ENCODE results near the gene SUGCT.
"Not testable (repeated sequence)": the region's sequence is repeated elsewhere in the genome, so short reads cannot be mapped to it uniquely, and the experiment has no call there.

SUGCT gene

GRCh38 chr7:40139891-40140290 lies 5.1 kb downstream of the SUGCT start:
- not testable (repeated sequence) for DNase-seq (ENCODE audit: low read depth)

- not testable (repeated sequence) for DNase-seq (ENCODE audit: low read depth)
These were observed 7.1 kb downstream of the SUGCT start for GRCh38 chr7:40141916-40142315.

GRCh38 chr7:40145596-40146130 lies 10.9 kb downstream of the SUGCT start:
- DNase-seq (ENCODE audit: low read depth): not testable (repeated sequence)

DNA sequence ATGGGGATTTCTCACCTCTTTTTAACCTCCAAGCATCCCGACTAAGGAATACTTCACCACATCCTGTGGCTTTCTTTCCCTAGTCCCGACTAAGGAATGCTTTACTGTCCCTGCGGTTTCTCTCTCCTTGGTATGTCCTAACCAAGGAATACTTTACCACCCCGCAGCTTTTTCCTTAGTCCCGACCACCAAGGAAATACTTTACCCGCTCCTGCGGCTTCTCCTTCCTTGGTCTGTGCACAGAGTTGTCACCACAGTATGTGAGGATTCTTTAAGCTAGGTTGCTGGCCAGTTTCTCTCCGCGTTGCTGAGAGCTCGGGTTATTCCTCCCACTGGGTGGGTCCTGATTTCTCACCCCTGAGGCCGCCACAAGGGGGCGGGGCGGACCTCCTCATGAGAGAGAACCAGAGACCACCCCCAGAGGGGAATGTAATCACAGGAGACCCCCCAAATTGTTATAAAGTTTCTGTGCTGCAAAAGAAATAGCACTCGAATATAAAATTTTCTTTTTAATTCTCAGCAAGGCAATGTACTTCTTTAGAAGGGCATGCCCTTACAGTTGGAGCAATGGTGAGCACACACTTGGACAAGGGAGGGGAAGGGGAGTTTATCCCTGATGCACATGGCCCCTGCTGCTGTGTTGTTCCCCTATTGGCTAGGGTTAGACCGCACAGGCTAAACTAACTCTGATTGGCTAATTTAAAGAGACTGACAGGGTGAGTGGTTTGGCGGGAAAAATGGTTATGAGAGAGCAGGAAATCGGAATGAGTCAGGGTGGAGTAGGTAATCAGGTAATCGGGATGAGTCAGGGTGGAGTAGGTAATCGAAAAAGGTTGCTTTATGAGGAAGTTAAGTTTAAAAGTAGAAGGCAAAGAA lies 12.8 kb downstream of the SUGCT start:
- no peak for DNase-seq (ENCODE audit: low read depth)

- DNase-seq (ENCODE audit: low read depth): not testable (repeated sequence)
These were observed 13.4 kb downstream of the SUGCT start for GRCh38 chr7:40148247-40148580.

DNA sequence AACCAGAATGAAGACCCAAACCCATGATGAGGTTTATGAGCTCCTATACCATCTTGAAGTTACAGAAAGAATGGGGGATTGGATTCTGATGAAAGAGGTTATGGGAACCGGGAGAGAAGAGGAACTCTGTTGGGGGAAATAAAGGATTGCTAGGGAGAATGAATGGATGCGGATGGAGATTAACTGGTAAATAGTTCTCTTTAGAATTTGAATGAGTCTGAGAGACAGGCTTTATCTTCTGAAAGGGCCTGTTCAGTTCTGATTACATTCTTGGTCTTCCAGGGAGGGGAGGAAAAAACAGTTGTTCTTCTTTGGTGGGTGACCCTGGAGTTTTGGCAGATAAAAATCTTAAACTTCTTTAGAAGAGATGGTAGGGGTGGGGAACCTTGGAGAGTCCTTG lies 13.9 kb downstream of the SUGCT start:
- DNase-seq (ENCODE audit: low read depth): no peak

- no peak for DNase-seq (ENCODE audit: low read depth)
These were observed 16.7 kb downstream of the SUGCT start for GRCh38 chr7:40151504-40151903.

DNA sequence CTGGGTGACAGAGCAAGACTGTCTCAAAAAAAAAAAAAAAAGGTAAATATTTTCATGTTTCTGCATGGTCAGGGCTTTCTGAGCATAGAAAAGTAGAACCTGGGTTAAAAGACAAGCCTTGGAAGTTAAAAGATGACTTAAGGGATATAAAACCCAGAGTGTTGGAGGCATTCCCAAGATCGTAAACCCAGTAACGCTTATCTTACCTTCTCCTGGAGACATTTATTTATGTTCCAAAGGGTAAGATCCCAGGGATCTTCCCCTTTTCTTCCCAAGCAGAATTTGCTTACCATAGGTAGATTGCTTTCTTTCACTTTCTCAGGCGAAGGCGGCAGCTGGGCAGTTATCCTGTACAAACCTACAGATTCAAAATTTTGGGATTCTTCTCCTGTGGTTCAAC lies 22.2 kb downstream of the SUGCT start:
- DNase-seq (ENCODE audit: low read depth): no peak

- DNase-seq (ENCODE audit: low read depth): no peak
These were observed 27.7 kb downstream of the SUGCT start for GRCh38 chr7:40162516-40162915.

- no peak for DNase-seq (ENCODE audit: low read depth)
These were observed 30.4 kb downstream of the SUGCT start for GRCh38 chr7:40165216-40165615.

- DNase-seq (ENCODE audit: low read depth): no peak
These were observed 32.5 kb downstream of the SUGCT start for GRCh38 chr7:40167291-40167690.

- DNase-seq (ENCODE audit: low read depth): not testable (repeated sequence)
These were observed 33.5 kb downstream of the SUGCT start for GRCh38 chr7:40168266-40168665.

- DNase-seq (ENCODE audit: low read depth): not testable (repeated sequence)
These were observed 38.3 kb downstream of the SUGCT start for GRCh38 chr7:40173121-40173520.

DNA sequence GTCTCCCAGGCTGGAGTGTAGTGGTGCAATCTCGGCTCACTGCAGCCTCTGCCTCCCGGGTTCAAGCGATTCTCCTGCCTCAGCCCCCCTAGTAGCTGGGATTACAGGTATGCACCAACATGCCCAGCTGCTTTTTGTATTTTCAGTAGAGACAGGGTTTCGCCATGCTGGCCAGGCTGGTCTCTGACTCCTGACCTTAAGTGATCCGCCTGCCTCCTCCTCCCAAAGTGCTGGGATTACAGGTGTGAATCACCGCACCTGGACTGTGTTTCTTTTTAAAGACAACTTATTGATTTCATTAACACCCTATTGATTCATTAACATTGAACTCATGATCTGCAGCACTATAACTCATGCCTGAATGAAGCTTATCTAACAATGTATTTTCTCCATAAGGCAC lies 40.5 kb downstream of the SUGCT start:
- DNase-seq (ENCODE audit: low read depth): not testable (repeated sequence)

GRCh38 chr7:40175725-40176510 lies 41.1 kb downstream of the SUGCT start:
- DNase-seq (ENCODE audit: low read depth): no peak

DNA sequence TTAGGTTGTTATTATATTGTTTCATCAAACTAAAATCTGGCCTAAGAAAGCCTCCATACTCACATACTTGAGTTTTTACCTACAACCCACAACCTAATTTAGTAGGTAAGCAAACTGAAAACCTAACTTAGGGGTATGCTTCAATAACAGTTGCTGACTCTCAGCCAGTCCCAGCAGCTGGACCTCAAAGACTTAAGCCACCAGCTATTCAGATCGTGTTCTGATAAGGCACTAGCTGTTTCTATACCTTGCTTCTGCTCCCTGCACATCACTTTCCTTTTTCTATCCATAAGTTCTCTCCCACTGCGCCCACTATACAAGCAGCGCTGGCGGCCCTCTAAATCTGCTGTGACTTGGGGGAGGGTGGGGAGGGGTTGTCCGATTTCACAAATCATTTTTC lies 42.3 kb downstream of the SUGCT start:
- DNase-seq (ENCODE audit: low read depth): no peak

DNA sequence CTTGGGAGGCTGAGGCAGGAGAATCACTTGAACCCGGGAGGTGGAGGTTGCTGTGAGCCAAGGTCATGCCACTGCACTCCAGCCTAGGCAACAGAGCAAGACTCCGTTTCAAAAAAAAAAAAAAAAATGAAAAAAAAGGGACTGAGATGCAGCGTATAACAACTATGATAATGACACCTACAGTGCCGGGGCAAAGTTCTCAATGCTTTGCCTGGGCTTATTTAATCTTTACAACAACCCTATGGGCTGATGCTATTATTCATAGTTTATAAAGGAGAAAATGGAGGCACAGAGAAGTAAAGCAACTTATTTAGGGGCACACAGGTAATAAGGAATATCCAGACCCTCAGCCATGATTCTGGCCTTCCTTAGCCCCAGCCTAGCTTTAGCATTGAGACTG lies 47.6 kb downstream of the SUGCT start:
- DNase-seq (ENCODE audit: low read depth): no peak

DNA sequence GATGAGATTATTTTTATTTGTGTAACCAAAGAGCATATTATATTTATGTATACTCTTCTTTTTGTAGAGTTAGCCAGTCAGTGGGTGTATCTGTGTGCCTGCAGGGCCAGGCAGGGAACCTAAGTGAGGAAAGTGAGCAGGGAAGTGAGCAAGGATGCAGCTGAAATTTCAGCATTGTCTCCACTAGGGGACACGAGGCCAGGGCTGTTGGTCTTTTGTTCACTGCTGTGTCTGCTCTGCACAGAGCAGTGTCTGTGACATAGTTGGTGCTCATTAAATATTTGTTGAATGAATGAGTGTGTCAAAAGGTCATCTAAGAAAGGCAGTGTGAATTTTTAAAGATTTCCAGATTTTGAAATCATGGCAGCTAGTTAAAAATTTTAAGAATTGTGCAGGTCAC lies 51.8 kb downstream of the SUGCT start:
- no peak for DNase-seq (ENCODE audit: low read depth)

DNA sequence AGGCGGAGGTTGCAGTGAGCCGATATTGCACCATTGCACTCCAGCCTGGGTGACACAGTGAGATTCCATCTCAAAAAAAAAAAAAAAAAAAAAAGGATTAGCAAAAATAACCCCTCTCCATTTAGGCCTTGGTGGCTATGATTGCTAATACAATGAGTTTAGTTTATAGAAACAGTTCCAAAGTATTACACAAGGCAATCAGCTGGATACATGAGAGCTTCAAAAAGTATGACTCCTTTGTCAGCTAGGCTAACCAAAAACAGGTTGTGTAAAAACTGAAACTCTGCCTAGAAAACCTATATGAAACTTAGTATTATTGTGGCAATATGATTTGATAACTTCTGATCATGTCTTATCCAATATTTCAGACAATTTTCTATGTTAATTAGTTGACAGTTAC lies 57.2 kb downstream of the SUGCT start:
- DNase-seq (ENCODE audit: low read depth): no peak

GRCh38 chr7:40194745-40195144 lies 59.9 kb downstream of the SUGCT start:
- no peak for DNase-seq (ENCODE audit: low read depth)

DNA sequence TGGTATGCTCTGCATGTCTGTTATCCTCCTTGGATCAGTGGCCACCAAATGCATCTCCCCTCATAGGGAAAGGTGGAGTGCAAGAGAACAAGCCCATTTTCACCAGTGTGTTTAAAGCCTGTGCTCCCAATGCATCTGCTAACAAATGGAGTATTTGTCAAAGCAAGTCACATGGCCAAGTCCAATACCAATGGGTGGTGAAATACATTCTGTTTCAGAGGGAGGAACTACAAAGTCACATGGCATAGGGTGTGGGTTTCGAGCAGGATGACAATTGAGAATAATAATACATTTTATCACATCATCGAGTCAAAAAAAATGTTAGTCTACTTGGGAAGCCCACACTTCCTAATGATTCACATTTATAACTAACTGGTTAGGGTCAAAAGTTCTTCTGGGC lies 62.7 kb downstream of the SUGCT start:
- no peak for DNase-seq (ENCODE audit: low read depth)

DNA sequence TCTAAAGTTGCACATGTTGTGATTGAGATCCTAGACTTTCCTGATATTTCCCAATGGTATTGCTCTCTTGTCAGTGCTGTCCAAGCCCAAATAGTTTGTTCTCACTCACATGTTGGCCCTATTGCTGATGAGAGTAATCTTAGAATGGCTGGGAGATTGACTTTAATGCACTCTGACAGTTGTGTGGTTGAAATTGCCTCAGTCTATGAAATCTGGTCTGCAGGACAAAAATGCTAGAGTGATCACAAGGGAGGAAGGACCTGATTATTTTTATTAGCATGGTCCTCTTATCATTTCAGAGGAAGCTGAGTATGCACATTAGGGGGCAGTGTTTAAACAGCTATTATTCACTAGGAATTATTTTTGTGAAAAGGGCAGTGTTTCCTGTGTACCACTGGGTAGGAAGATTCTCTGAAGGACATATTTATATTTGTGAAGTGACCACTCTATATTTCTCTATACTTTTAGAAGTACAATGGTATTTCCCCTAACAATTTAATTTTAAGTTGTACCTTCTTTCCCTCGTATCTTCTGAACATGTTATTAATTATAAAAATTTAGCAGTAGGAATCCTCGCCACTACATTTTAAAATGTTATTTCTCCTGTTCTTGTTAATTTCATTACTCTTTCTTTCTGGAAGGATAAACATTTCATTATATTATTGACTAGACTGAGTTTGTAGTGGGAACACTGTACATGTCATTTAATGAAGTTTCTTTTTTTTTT lies 64.4 kb downstream of the SUGCT start:
- no peak for DNase-seq (ENCODE audit: low read depth)
